Measurements from ENCODE around the gene RTL1.

Gene RTL1

DNA sequence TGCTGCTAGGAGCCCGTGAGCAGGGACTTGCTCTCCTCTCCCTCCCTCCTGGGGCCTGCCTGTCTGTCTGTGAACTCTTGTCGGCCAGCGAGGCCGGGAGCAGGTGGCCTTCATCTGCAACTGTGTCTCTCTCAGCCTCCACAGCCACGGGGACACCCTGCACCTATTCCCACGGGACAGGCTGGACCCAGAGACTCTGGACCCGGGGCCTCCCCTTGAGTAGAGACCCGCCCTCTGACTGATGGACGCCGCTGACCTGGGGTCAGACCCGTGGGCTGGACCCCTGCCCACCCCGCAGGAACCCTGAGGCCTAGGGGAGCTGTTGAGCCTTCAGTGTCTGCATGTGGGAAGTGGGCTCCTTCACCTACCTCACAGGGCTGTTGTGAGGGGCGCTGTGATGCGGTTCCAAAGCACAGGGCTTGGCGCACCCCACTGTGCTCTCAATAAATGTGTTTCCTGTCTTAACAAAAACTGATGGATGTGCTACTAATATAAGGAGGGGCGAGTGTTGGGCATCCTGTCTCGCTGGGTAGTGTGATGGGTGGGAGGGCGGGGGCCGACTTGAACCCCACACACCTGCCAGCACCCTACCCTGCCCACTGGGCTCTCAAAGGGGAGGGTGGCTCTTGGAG is 42.9 kb downstream of the RTL1 start:
- H3K27me3 ChIP-seq (ENCODE audit: control insufficient read depth in 1 of 2, insufficient read depth in 2 of 2, low read length in 2 of 2) = no peaks in the 10 kb centered on the region
- no peak overlapping the region for H3K9ac ChIP-seq (ENCODE audit: low read length)
- no peaks in the 10 kb centered on the region for H3K9me3 ChIP-seq (ENCODE audit: low read length)
- H3K4me1 ChIP-seq (ENCODE audit: insufficient read depth, low read length) = no peaks in the 10 kb centered on the region
- no peaks in the 10 kb centered on the region for H3K36me3 ChIP-seq (ENCODE audit: insufficient read depth, low read length)
- no peak overlapping the region for H3K4me3 ChIP-seq (ENCODE audit: low read depth in 1 of 2, low read length in 2 of 2)
- no peak overlapping the region for H3K27ac ChIP-seq (ENCODE audit: low read depth, low read length)

DNA sequence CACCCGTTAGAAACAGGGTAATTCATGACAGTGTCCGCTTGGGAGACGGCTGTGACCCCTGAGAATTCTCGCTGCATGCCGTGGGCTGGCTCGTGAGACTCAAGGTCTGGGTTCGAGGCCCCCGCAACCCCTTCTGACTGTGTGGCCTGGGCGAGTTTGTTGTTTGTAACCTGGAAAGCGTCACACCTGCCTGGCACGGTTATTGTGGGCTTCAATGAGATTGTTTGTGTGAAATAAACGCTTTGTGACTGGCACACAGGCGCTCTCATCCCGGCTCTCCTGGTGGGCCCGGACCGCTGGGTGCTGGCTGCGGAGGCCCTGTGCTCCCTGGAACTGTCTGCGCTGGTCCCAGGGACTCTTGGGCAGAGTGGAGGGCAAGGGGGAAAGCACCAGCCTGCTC is 43.7 kb downstream of the RTL1 start:
- H3K9ac ChIP-seq (ENCODE audit: low read length) = no peak overlapping the region
- H3K4me1 ChIP-seq (ENCODE audit: insufficient read depth, low read length) = no peaks in the 10 kb centered on the region

DNA sequence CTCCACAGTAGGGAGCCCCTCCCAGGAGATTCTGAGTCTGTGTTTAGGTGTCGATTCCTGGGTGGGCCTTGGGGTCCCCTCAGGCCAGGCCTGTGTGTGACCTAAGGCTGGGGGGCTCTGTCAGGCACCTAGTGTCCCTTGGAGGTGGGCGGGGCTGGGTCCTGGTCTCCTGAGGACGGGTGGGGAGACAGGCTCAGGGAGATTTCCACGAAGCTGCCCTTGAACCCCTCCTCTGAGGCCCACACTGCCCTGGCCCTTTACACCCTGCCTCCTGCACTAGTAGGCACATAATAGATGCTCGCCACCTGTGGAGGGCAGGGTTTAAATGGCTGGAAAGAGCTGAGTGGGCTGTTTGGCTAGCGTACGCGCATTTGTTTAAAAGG is 44.7 kb downstream of the RTL1 start:
- Histone ChIP-seq H3K4me1 (ENCODE audit: insufficient read depth, low read length) (no peaks in the 10 kb centered on the region), H3K4me3 (ENCODE audit: low read depth in 1 of 2, low read length in 2 of 2) (no peak overlapping the region), H3K36me3 (ENCODE audit: insufficient read depth, low read length) (no peaks in the 10 kb centered on the region), H3K9me3 (ENCODE audit: low read length) (no peaks in the 10 kb centered on the region), H3K9ac (ENCODE audit: low read length) (no peak overlapping the region), H3K27ac (ENCODE audit: low read depth, low read length) (no peak overlapping the region), H3K27me3 (ENCODE audit: control insufficient read depth in 1 of 2, insufficient read depth in 2 of 2, low read length in 2 of 2) (no peaks in the 10 kb centered on the region)

More for the DNA sequence above, 43.7 kb downstream of the RTL1 start:
- Histone ChIP-seq H3K36me3 (ENCODE audit: insufficient read depth, low read length) (no peaks in the 10 kb centered on the region), H3K4me3 (ENCODE audit: low read depth in 1 of 2, low read length in 2 of 2) (no peak overlapping the region), H3K9me3 (ENCODE audit: low read length) (no peaks in the 10 kb centered on the region), H3K27ac (ENCODE audit: low read depth, low read length) (no peak overlapping the region), H3K27me3 (ENCODE audit: control insufficient read depth in 1 of 2, insufficient read depth in 2 of 2, low read length in 2 of 2) (no peaks in the 10 kb centered on the region)

DNA sequence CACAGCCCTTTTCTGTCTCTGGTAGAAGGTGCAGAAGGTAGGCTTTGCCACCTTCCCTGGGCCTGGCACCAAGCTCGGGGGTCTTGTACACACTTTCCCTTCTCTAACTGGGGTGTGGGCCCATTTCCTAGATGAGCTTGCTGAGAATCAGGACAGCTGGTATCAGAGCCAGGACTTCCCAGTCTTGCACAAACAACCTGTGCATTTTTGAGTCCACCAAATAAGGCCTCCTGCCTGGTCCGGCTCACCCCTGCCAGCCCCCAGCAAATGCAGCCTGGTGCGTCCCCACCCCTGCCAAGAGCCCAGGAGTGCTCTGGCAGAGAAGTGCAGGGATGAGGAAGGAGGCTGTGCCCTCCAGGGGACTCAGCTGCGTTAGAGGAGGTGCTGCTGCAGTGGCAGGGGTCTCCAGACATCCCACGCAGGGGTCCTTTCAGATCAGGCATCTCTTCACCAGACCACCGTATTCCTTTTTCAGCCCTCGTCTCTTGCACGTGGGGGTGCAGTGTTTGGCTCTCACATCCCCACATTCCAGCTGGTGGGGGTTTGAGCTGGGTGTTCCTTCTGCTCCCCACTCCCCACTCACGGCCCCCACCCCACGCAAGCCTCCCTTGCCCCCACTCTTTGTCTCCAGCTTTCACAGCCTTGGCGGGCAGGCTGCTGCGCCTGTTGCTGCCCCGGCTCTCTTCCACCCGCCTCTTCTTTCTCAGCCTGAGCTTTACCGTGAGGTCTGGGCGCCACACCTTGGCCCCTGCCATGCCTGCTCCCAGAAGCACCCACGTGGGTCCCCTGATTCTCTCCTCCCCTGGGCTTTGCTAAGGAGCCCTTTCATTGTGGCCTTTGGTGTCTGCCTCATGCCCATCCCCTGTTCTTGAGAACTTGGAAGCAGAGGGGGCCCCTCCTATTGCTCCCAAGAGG is 45.3 kb downstream of the RTL1 start:
- Histone ChIP-seq H3K4me3 (ENCODE audit: low read depth in 1 of 2, low read length in 2 of 2) (no peak overlapping the region), H3K9ac (ENCODE audit: low read length) (no peak overlapping the region), H3K9me3 (ENCODE audit: low read length) (no peaks in the 10 kb centered on the region), H3K4me1 (ENCODE audit: insufficient read depth, low read length) (no peaks in the 10 kb centered on the region), H3K27me3 (ENCODE audit: control insufficient read depth in 1 of 2, insufficient read depth in 2 of 2, low read length in 2 of 2) (no peaks in the 10 kb centered on the region), H3K27ac (ENCODE audit: low read depth, low read length) (no peak overlapping the region), H3K36me3 (ENCODE audit: insufficient read depth, low read length) (no peaks in the 10 kb centered on the region)

DNA sequence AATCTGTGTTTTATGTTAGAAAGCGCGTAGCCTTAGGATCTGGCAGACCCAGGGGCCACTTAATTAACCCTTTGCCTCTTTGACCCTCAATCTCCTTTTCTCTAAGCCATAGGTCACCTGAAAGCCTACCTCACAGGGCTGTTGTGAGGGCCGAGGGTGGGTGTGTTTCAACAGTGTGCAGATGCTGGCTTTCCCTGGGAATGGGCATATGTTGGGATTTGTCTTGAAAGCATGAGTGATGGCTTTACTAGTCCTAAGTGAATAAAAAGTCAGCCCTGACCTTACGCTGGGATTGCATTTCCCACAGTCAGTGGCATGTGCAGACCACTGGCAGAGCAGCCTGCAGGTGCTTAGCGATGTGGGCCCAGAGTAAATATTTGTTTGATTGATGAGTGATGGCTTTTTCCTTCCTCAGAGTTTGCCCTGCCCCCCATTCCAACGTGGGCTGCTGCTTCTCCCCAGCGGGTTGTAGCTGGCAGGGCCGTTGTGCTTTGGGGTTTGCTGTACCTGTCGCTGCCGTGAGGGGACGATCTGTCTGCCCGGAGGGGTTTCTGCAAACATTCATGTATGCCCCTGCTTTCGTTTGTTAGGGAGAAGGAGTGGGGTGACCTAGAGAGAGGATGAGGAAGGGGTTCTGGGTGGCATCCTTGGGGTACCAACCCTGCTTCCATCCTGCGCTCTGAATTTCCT is 46.1 kb downstream of the RTL1 start:
- no peaks in the 10 kb centered on the region for H3K9me3 ChIP-seq (ENCODE audit: low read length)
- H3K4me3 ChIP-seq (ENCODE audit: low read depth in 1 of 2, low read length in 2 of 2) = no peak overlapping the region
- H3K27ac ChIP-seq (ENCODE audit: low read depth, low read length) = no peak overlapping the region
- no peak overlapping the region for H3K9ac ChIP-seq (ENCODE audit: low read length)
- H3K4me1 ChIP-seq (ENCODE audit: insufficient read depth, low read length) = no peaks in the 10 kb centered on the region
- H3K36me3 ChIP-seq (ENCODE audit: insufficient read depth, low read length) = no peaks in the 10 kb centered on the region
- H3K27me3 ChIP-seq (ENCODE audit: control insufficient read depth in 1 of 2, insufficient read depth in 2 of 2, low read length in 2 of 2) = no peaks in the 10 kb centered on the region

DNA sequence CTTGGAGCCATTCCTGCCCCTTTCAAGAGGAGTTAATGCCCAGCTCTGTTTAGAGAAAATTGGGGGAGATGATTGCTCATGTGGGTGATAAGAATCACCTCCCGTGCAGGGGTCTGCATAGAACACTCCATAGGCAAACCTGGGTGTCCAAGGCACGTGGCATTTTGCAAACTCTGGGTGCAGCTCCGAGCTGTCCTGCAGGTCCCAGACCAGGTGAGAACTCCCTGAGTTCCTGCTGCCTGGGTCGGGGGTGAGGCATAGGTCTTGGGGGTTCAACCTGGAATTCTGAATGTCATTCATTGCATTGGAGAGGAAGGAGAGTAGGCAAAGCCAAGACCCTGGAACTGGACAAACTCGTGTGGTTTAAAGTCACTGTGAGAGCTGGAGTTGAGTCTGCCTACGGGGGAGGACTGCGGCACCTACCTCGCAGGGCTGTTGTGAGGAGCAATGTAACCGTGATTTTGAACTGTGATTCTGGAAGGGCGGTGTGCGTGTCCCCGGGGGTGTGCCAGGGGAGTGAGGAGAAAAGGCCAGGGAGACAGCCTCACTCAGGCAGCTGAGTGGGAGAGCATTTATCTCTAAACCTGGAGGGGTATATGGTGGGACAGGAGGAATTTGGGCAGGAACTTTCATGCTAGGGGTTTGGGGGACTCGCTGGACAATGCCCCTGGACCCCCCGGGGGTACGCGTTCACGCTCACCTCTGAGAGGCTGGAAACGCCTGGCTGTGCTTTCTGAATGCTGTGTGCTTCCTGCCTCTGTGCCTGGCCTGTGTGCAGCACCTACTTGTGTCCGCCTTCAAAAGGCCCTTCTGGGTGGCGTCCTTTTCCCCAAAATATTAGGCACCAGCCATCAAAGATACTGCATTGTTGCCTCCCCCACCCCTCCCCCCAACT is 47.2 kb downstream of the RTL1 start:
- Histone ChIP-seq H3K9me3 (ENCODE audit: low read length) (no peaks in the 10 kb centered on the region), H3K9ac (ENCODE audit: low read length) (no peak overlapping the region), H3K27me3 (ENCODE audit: control insufficient read depth in 1 of 2, insufficient read depth in 2 of 2, low read length in 2 of 2) (no peaks in the 10 kb centered on the region), H3K36me3 (ENCODE audit: insufficient read depth, low read length) (no peaks in the 10 kb centered on the region), H3K4me1 (ENCODE audit: insufficient read depth, low read length) (no peaks in the 10 kb centered on the region), H3K27ac (ENCODE audit: low read depth, low read length) (no peak overlapping the region), H3K4me3 (ENCODE audit: low read depth in 1 of 2, low read length in 2 of 2) (no peak overlapping the region)

DNA sequence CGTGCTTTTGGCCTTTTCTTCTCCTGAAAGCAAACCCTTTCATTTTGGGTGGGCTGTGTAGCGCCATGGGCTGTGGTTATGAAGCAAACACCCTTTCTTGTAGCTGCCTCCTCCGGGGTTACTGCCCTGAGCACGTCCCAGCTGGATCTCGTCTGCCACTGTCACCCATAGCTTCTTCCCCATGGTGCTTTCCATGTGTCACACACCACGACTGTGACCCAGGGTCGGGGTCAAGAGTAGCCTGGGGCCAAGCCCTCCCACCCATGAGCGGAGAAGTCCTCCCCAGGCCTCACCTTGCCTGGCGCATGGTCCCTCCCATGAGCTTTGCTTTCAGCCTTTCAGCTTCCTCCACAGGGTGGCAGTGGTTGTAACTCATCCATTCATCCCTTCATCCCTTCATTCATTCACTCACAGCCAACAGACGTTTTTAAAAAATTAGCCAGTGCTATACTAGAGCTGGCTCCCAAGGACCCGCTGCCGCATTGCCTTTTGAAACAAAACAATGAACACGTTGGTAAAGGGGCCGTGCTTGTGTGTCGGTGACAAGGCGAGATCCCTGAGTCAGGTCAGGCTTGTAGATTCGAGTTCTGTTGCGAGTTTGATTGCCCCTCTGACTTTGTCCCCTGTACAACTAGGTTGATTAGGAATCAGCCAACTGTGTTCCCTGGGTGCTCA is 48.1 kb downstream of the RTL1 start:
- Histone ChIP-seq H3K9me3 (ENCODE audit: low read length) (no peaks in the 10 kb centered on the region), H3K4me1 (ENCODE audit: insufficient read depth, low read length) (no peaks in the 10 kb centered on the region), H3K27ac (ENCODE audit: low read depth, low read length) (no peak overlapping the region), H3K27me3 (ENCODE audit: control insufficient read depth in 1 of 2, insufficient read depth in 2 of 2, low read length in 2 of 2) (no peaks in the 10 kb centered on the region), H3K36me3 (ENCODE audit: insufficient read depth, low read length) (no peaks in the 10 kb centered on the region), H3K4me3 (ENCODE audit: low read depth in 1 of 2, low read length in 2 of 2) (no peak overlapping the region), H3K9ac (ENCODE audit: low read length) (no peak overlapping the region)

DNA sequence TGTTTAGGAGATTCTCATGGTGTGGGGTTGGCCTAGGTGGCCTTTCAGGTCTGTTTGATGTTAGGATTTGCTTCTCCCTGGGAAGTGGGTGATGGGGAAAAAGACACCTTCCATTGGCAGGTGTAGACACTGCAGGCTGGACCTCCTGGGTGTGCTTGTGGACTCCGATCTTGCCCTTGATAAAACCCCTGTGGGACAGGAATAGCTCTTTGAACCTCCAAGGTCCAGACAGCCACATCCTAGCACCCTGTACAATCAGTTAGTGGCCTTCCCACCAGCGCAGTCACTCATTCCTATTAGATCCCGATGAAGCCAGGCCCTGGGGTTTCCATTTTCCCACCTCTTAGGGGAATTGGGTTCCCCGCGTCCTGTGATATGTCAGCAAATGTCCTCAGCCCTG is 49.1 kb downstream of the RTL1 start:
- no peak overlapping the region for H3K4me3 ChIP-seq (ENCODE audit: low read depth in 1 of 2, low read length in 2 of 2)

DNA sequence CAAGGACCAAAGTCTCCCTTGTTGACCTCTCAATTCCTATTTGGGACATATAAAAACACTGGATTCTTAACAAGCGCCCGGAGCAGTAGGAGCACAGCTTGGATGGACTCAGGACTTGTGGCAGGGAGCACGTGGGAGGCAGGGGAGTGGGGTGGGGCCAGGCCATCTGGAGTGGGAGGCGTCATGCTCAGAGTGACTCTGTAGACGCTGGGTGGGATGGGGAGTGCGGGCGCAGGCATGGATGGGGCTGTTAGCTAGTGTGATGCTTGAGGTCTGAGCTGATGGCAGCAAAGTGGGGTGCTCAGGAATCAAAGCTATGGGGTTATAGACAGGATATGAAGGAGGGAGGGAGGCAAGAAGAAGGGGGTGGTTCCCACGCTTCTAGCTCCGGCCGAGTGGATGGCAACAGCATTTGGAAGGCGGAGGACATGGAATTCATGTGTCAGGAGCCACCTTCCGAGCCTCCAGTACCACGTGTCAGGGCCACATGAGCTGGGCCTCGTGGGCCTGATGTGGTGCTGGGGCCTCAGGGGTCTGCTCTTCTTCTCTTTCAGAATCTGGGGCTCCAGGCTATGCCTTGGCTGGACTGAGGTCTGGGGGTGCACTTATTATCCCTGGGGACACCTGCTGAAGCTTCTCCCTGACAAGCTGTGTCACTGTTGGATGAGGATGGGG is 51.4 kb downstream of the RTL1 start:
- Histone ChIP-seq H3K36me3 (ENCODE audit: insufficient read depth, low read length) (no peaks in the 10 kb centered on the region), H3K9ac (ENCODE audit: low read length) (no peak overlapping the region), H3K4me1 (ENCODE audit: insufficient read depth, low read length) (no peaks in the 10 kb centered on the region)

More for the DNA sequence above, 49.1 kb downstream of the RTL1 start:
- Histone ChIP-seq H3K27me3 (ENCODE audit: control insufficient read depth in 1 of 2, insufficient read depth in 2 of 2, low read length in 2 of 2) (no peaks in the 10 kb centered on the region), H3K9ac (ENCODE audit: low read length) (no peak overlapping the region), H3K27ac (ENCODE audit: low read depth, low read length) (no peak overlapping the region), H3K4me1 (ENCODE audit: insufficient read depth, low read length) (no peaks in the 10 kb centered on the region), H3K9me3 (ENCODE audit: low read length) (no peaks in the 10 kb centered on the region), H3K36me3 (ENCODE audit: insufficient read depth, low read length) (no peaks in the 10 kb centered on the region)

DNA sequence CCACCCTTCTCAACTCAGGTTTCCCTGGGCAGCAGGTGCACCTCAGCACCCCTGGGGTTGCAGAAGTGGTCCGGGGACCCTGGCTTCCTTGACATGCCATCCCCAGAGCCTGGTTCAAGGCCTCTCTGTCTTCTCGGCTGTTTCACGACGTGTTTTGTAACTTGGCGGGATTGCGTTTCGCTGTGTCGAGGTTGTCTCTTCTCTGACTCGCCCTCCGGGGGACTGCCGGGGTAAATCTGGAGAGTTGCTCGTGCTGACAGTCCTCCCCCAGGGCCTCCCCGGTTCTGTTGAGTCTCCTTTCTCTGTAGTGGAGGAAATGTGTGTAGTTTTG is 52.0 kb downstream of the RTL1 start:
- H3K9ac ChIP-seq (ENCODE audit: low read length) = no peak overlapping the region
- H3K36me3 ChIP-seq (ENCODE audit: insufficient read depth, low read length) = no peaks in the 10 kb centered on the region
- no peaks in the 10 kb centered on the region for H3K27me3 ChIP-seq (ENCODE audit: control insufficient read depth in 1 of 2, insufficient read depth in 2 of 2, low read length in 2 of 2)
- no peaks in the 10 kb centered on the region for H3K9me3 ChIP-seq (ENCODE audit: low read length)
- H3K4me3 ChIP-seq (ENCODE audit: low read depth in 1 of 2, low read length in 2 of 2) = no peak overlapping the region
- H3K27ac ChIP-seq (ENCODE audit: low read depth, low read length) = no peak overlapping the region
- no peaks in the 10 kb centered on the region for H3K4me1 ChIP-seq (ENCODE audit: insufficient read depth, low read length)

More for the DNA sequence above, 51.4 kb downstream of the RTL1 start:
- Histone ChIP-seq H3K27ac (ENCODE audit: low read depth, low read length) (no peak overlapping the region), H3K27me3 (ENCODE audit: control insufficient read depth in 1 of 2, insufficient read depth in 2 of 2, low read length in 2 of 2) (no peaks in the 10 kb centered on the region), H3K9me3 (ENCODE audit: low read length) (no peaks in the 10 kb centered on the region), H3K4me3 (ENCODE audit: low read depth in 1 of 2, low read length in 2 of 2) (no peak overlapping the region)
